Measurements from ENCODE around the gene ROGDI.

ROGDI gene

GRCh38 chr16:4813251-4814003 lies 11.0 kb upstream of the ROGDI start:
- no peak for DNase-seq

- no peak for DNase-seq
Measured at GRCh38 chr16:4811773-4812172, 9.3 kb upstream of the ROGDI start.

DNA sequence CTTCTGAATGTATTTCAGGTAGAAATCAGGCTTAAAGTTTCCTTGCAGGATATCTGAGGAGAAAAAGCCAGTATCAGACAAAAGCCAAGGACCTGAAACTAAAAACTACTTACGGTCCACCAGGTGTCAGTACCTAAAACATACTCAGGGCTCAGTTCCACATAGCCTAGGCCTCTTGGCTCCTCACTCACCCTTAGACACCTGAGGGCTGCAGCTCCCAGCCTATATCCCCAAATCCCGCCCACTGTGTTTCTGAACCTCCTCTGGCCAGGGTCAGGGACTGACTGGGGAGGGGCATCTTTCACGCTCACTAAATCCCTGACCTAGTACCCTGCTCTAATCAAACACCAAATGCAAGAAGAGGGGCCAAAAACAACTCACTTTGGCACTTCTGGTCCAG lies 8.8 kb upstream of the ROGDI start:
- no peak for DNase-seq

DNA sequence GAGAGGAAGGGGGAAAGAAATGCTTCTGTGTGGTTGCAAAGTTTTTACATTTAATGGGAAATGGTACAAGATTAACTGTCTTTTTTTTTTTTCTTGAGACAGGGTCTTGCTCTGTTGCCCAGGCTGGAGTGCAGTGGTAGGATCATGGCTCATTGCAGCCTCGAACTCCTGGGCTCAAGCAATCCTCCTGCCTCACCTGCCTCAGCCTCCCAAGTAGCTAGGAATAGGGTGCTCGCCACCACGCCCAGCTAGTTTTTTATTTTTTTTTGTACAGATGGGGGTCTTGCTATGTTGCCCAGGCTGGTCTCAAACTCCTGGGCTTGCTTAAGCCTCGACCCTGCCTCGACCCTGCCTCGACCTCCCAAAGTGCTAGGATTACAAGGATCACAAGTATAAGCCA lies 3.8 kb upstream of the ROGDI start:
- no peak for DNase-seq

GRCh38 chr16:4805231-4805630 lies 2.8 kb upstream of the ROGDI start:
- DNase-seq, result no peak

DNA sequence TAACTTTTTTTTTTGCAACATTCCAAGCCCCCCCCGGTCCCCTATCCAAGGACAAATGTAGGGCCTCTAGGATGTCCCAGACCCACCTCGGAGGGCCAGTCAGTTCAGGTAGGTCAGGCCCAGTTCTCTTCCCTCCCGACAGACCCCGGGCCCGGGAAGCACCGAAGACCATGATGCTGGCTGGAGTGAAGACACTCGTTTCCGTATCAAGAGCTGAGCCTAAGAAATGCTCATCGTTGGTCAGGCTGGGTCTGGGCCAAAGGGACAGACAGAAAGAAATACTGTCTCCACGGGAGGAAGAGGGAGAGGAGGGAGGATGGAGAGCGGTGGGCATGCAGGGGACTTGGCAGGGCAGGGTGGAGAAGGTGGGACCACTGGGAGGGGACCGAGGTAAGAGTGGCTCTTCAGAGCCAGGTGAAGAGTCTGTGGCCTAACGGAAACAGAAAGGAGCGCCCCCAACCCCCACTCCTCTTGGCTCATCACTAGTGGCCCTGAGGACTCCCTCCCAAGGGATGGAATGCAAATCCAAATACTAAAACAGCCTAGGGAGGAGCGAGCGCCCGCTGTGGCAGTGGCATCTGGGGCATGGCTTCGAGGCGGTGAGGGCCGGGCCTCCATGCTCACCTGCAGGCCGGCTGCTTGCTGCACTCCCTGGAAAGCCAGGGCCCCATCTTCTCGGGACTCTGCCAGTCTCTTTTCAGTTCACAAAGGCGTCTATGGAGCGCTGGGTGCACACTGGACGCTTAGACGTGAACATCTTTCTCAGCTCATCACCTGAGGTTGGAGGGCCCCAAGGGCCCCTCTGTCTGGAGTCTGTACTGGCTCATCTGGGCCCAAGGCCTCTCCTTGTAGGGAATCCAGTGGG lies 1.7 kb upstream of the ROGDI start:
- DNase-seq, result no peak

- DNase-seq, result no peak
Measured at GRCh38 chr16:4803401-4803844, 990 bp upstream of the ROGDI start.

DNA sequence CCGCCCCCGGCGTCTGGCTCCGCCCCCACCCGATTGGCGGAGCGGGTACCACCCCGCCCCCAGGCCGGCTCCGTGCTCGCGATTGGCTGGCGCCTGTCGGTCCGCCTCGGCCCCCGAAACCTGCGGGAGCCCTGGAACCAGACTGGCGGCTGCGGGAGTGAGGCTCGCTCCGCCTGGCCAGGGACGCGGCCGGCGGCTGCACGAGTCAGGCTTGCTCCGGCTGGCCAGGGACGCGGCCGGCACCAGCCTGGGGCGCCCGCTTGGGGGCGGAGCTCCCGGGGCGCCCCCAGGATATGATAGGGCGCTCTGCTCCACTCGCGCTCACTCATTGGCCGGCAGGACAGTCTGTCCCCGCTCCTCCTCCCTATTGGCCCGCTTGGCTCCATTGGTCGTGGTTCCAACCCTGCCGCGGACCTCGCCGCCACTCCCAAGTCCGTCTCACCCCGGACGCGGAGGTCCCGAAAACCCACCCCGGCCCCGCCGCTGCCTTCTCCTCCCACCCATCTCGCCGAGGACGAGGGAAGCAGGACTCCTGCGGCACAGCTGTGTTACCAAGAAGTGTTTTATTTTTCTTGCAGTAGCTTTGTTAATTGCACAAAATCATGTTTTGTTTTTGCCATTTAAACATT lies 340 bp upstream of the ROGDI start:
- peak; percentile 99 for DNase-seq

DNA sequence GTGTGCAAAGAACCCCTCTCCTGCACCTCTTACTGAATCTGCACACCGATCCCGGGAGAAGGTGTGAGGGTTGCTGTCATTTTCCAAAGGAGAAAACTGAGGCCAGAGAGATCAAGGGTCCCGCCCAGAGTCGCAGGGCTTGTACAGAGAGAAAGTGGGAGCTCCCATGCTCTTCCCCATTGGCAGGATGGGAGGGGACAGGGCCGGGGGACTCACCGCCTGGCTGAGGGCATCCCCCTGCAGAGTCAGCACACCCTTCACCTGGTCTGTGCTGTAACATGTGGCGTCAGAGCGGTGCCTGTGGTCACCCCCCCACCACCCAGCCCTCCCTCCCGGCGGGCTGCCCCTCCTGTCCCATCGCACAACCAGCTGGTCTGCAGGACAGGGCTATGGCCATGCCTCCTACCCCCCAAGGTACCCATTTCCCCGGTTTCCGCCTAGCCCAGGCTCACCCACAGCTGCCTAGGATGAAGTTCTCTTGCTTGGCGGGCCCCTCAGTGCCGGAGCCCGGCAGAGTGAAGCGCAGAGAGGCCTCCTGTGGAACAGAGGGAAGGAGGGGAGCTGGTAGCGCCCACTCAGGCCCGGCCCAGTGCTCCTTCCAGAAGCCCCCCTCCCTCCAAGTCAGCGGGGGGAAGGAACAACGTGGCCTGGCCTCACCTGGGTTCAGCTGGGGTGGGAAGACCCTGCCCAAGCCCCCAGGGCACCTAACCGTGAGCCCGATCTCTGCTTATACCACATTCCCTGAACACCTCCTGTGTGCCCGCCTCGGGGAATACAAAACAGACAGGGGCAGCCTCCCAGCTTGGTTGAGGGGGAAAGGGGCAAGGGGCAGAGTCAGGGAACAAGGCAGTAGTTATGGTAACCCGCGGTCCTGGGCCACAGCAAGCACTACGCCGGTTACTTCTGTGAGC lies 1.1 kb downstream of the ROGDI start:
- no peak for DNase-seq

DNA sequence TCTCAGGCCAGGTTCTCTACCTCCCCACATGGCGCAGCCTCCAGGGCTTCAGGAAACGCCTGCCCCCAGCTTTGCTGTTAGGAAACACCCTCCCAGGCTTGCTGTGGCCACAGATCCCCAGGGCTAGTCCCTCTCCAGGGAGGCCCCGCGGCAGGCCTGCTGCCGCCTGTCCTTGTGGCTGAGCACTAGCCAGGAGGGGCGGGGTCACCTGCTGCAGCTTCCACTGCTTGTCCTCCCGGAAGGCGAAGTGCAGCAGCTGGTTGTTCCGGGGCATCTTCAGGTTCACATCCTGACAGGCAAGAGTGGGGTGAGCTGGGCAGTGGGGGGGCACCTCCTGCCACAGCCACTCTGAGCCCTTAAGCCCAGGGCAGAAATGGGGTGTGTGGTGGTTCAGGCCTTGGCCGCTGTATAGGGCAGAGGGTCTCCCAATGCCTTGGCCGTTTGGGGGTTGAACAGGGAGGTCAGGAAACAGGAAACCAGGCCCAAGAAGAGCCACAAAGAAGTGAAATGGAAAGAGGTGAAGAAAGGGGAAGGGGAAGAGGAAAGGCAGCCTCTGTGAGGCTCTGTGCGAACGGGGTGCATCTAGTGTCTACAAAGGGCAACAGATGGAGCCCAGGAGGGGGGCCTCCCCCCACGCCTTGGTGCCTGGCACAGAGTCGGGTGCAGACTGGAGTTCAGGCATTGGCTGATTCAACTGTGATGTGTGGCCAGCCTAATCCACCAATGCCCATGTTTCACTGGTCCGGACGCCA lies 2.0 kb downstream of the ROGDI start:
- DNase-seq, result no peak

GRCh38 chr16:4799171-4799855 lies 3.1 kb downstream of the ROGDI start:
- DNase-seq, result no peak

- no peak for DNase-seq
Measured at GRCh38 chr16:4798456-4798855, 4.0 kb downstream of the ROGDI start.

- no peak for DNase-seq
Measured at GRCh38 chr16:4797805-4798252, 4.6 kb downstream of the ROGDI start.

- no peak for DNase-seq
Measured at GRCh38 chr16:4796982-4797804, 5.2 kb downstream of the ROGDI start.

DNA sequence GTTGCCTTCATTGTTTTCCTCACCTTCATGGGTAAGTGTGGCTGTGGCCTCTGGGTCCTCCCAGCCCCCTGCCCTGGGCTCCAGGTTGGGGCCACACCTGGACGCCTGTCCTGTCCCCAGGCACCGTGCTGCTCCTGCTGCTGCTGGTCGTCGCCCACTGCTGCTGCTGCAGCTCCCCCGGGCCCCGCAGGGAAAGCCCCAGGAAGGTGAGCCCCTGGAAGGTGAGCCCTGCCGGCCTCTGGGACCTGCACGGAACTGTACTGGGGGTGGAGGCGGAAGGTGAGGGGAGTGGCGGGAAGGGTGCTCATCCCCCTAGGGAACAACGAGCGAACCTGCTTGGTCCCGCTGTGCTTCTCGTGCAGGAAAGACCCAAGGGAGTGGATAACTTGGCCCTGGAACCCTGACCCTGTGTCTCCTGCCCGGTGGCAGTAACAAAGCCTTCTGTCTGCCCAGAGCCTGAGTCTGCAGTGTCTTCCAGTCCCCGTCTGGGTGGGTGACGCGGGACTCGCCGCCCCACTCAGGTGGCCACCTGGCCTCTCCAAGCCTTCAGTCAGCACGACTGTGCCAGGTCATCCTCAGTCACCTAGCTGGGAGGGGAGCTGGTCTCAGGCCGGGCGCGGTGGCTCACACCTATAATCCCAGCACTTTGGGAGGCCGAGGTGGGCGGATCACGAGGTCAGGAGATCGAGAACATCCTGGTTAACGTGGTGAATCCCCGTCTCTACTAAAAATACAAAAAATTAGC lies 6.4 kb downstream of the ROGDI start:
- DNase-seq, result no peak

DNA sequence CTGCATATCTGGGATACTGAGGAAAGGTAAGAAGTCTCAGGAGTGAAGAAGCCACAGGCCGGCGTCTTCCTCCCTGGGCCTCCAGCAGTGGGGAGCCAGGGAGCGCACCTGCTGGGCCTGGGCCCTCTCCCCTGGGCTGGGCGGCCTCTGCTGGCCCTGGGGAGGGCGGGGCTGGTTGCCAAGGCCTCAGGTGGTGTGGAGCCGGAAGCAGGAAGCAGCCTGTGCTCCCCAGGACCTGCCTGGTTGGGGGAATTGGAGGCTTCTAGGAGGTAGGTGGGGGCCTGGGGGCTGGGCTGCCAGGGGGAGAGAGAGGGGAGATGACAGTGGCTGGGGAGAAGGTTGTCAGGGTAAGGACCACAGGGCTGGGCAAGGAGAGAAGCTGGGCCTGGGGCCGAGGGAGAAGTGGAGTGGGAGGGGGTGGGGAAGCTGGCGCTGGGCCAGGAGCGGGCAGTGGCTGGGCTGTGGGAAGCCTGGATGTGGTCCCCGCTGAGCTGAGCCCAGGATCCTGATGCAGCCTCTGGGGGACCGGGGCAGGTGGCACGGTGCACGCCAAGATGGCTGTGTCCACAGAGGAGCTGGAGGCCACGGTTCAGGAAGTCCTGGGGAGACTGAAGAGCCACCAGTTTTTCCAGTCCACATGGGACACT lies 7.1 kb downstream of the ROGDI start, which contains the start of gene SMIM22:
Gene SMIM22, plus strand, starts transcription at position 189 of the 647 bp plus-strand sequence. Its CDS starts 366 bp downstream, at position 555.
- no peak for DNase-seq

DNA sequence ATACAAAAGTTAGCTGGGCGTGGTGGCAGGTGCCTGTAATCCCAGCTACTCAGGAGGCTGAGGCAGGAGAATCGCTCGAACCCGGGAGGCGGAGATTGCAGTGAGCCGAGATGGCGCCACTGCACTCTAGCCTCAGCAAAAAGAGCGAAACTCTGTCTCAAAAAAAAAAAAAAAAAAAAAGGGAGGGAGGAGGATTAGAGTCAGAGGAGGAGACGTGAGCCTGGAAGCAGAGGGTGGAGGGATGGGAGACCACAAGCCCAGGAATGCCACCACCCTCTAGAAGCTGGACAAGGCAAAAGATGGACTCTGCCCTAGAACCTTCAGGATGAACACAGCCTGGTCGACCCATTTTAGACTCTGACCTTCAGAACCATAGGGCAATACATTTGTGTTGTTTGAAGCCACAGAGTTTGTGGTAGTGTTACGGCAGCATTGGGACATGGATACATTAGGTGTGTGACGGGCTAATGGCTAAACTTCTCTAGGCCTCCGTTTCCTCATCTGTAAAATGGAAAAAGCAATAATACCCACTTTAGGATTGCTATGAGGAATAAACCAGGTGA lies 9.4 kb downstream of the ROGDI start:
- no peak for DNase-seq

DNA sequence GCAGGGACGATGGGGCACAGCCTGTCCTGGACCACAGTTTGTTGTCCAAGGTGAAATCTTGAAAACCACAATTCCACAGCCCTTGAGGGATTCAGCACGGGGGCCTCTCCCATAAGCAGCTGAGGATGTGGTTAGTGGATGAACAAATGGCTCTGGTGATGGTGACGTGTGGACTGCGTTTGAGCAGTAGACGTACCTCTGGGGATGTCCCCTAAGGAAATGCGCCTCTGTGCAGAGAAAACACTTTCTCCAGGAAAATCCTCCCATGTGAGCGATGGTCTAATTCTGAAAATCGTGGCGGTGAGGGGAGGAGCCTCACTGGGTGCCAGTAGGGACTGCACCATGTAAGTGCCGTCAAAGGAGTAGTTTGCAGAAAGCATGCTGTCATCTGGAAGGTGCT lies 11.6 kb downstream of the ROGDI start:
- DNase-seq, result no peak

Data from cortex of kidney (tissue), 1 donor.